Stimulated activated CD4-positive, alpha-beta T cell treated with anti-CD3 and anti-CD28 coated beads, Interleukin-2, amount 100 ng/mL, for 48 hours (primary cell): Measurements from ENCODE around the gene ALG13.
"Not testable (repeated sequence)": the region's sequence is repeated elsewhere in the genome, so short reads cannot be mapped to it uniquely, and the experiment has no call there.

Experiments
- DNase-seq, 2 donors: peaks; one replicate each; pipeline ENCODE4 v3.0.0-alpha.2; 2020

The ALG13 gene

DNA sequence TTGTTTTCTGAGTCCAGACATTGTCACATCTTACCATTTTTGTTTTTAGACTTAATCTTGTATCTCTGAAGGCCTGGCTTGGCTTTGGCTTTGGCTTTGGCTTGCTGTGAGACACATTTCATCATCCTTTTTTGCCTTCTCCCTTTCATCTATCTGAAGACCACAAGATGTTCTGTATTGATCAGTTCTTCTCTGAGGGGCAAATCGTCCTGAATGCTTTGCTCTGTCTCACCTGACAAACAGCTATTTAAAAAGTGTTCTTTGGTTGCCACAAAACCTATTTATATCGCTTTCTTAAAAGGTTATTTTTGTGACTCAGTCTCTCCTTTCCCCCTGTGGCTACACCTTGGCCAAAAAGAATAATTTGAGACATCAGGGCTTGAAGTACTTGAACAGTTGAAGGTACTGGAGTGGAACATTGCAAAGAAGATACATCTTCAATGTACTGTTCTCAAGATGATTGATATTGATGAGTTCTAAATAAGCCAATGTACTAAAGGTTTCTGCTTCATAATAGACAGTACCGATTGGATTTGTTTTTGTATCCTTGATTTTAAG, 80.7 kb downstream of the ALG13 start:
- DNase-seq = no peak

DNA sequence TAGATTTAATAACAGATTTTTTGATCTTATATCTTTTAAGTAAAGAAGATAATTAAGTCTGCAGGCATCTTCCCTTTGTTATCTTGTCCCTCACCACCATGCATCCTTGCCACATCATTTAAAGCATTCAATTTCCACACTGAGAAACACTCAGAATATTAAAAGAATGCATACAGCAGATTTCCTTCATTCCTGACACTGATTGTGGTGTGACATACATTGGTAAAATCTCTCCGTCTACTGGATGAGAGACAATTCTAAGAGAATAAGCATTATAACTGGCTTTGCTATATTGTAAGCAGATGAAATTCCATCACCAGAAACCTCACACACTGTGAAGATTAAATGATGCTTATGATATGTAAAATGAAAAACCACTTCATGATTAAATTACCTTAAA, 97.6 kb downstream of the ALG13 start:
- no peak for DNase-seq

DNA sequence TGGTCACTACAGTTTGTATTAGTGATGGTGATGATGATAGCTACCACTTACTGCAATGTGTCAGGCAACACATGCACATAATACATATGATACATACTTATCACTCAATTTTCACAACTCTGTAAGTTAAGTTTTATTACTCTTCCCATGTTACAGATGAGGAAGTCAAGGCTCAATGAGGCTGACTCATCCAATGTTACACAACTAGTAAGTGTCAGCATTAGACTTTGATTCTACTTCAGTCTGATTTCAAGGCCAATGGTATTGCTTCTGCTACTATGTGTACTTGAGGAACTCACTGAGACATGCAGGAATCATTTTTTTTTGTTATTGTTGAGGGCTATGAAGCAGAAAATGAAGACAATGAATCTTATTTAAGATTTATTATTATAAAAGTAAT, 98.6 kb downstream of the ALG13 start:
- DNase-seq = no peak

DNA sequence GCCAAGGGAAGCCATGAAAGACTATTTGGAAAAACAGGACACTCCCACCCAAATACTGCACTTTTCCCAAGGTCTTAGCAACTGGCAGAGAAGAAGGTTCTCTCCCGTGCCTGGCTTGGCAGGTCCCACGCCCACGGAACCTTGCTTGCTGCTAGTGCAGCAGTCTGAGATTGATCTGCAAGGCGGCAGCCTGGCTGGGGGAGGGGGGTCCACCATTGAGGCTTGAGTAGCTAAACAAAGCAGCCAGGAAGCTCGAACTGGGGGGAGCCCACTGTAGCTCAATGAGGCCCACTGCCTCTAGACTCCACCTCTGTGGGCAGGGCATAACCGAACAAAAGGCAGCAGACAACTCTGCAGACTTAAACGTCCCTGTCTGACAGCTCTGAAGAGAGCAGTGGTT, 103.7 kb downstream of the ALG13 start:
- DNase-seq = no peak

DNA sequence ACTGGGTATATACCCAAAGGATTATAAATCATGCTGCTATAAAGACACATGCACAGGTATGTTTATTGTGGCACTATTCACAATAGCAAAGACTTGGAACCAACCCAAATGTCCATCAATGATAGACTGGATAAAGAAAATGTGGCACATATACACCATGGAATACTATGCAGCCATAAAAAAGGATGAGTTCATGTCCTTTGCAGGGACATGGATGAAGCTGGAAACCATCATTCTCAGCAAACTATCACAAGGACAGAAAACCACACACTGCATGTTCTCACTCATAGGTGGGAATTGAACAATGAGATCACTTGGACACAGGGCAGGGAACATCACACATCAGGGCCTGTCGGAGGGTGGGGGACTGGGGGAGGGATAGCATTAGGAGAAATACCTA, 109.1 kb downstream of the ALG13 start:
- DNase-seq = not testable (repeated sequence)
